ENCODE measurements around the gene CAMK2G. TPM values are rescaled to one million over a fixed set of nuclear protein-coding genes. Genes with fewer than 3 reads are reported as not detected.
A peak's percentile ranks its signal among the peaks of the same experiment; 100 is the strongest.

The CAMK2G gene
- polyA plus RNA-seq (2013): 21.4 and 23.0 TPM in 2 replicates

DNA sequence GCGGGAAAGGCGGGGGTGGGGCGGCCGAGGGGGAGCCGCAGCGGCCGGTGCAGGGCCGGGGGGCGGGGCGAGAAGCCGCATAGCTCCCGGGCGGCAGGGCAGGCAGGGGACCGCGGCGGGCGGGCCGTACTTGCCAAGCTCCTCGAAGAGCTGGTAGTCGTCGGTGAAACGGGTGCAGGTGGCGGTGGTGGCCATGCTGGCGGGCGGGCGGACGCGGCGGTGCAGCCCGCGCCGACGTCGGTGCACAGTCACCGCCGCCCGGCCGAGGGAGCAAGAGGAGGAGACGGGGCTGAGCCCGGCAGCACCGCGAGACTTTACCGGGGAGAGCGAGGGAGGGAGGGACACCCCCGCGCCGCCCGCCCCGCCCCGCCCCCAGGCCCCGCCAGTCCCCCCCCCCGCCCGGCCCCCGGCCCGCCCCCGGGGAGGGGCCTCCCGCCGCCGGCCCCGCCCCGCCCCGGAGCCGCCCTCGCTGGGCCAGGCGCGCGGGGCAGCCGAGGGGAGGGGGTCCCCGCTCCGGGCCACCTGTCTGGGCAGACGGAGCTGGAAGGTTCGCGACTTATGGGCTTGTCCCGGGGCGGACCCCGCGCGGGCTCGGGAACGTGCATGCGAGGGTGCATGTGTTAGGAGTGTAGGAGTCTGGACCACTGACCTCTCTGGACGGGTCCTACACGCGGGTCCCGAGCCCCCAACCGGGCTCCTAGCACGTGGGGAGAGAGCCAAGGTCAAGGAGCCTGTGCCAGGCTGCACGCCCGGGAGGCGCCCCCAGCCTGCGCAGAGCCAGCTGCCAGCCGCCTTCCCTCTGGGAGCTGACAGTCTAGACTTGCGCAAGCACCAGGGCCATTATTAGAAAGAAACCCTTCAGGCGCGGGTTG, at the start of gene CAMK2G:
Gene CAMK2G (minus strand): TSS at position 289 of the 872 bp plus-strand sequence. CDS start 94 bp downstream, at position 195.
- peak within 1 kb of the TSS; percentile 35 for H3K9ac ChIP-seq (ENCODE audit: low read length)
- no peaks in the 10 kb centered on the region for H3K9me3 ChIP-seq (ENCODE audit: insufficient read depth, low read depth, low read length)
- peaks cover 6 to 7% of the 10 kb centered on the region in 2 experiments for H3K36me3 ChIP-seq (ENCODE audit: control insufficient read depth in 1 of 2, insufficient read depth in 2 of 2, low read length in 2 of 2)
- peak within 1 kb of the TSS; percentile 78 for H4K8ac ChIP-seq (ENCODE audit: low read depth, low read length)
- no peak within 1 kb of the TSS for H3K23ac ChIP-seq (ENCODE audit: low read length)
- peak within 1 kb of the TSS; percentile 16 for H2BK5ac ChIP-seq (ENCODE audit: low read depth, low read length, poor library complexity)
- peak within 1 kb of the TSS; percentile 93 for H3K4me2 ChIP-seq (ENCODE audit: low read length)
- peak; percentile 80 to 90 for DNase-seq
- no peak within 1 kb of the TSS for H2AK5ac ChIP-seq (ENCODE audit: low read length)
- H3K4me3 ChIP-seq (ENCODE audit: low read depth, low read length): peak within 1 kb of the TSS; percentile 96
- H3K4ac ChIP-seq (ENCODE audit: low read depth, low read length): peak within 1 kb of the TSS; percentile 15
- H4K91ac ChIP-seq (ENCODE audit: low read depth, low read length): peak within 1 kb of the TSS; percentile 39
- H2BK12ac ChIP-seq (ENCODE audit: low read length): peak within 1 kb of the TSS; percentile 42
- no CpG with 5 or more reads among the region's 95 CpGs for WGBS (ENCODE audit: extremely low coverage, insufficient coverage, insufficient read length)
- H4K12ac ChIP-seq (ENCODE audit: low read depth, low read length): peak within 1 kb of the TSS; percentile 72
- no peaks in the 10 kb centered on the region for H3K27me3 ChIP-seq (ENCODE audit: insufficient read depth, low read length)
- H3K14ac ChIP-seq (ENCODE audit: low read length): peak within 1 kb of the TSS; percentile 81
- peak within 1 kb of the TSS; percentile 16 for H3K27ac ChIP-seq (ENCODE audit: low read depth, low read length)
- H2BK120ac ChIP-seq (ENCODE audit: insufficient read depth, low read length, poor library complexity): peak within 1 kb of the TSS; percentile 76
- H3K79me2 ChIP-seq (ENCODE audit: control insufficient read depth, insufficient read depth, low read length, poor library complexity): peaks cover 4% of the 10 kb centered on the region
- H3K18ac ChIP-seq (ENCODE audit: low read length): peak within 1 kb of the TSS; percentile 80
- H3K79me1 ChIP-seq (ENCODE audit: low read length): peaks cover 13% of the 10 kb centered on the region
- H2AFZ ChIP-seq (ENCODE audit: insufficient read depth, low read length, poor library complexity): peak within 1 kb of the TSS; percentile 77
- peaks cover 27 to 32% of the 10 kb centered on the region in 2 experiments for H3K4me1 ChIP-seq (ENCODE audit: control insufficient read depth in 1 of 2, insufficient read depth in 2 of 2, low read length in 2 of 2)

DNA sequence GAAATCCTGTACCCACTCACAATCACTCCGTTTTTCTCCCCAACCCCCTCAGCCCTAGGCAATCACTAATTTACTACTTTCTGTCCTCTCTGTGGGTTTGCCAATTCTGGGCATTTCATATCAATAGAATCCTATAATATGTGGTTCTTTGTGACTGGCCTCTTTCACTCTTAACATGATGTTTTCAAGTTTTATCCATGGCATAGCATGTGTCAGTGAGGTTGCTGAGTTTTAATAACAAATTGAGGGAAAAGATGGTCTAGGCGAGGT, 48.4 kb upstream of the CAMK2G start:
- Histone ChIP-seq H2AK5ac (ENCODE audit: low read length) (no peak overlapping the region), H4K8ac (ENCODE audit: low read depth, low read length) (no peak overlapping the region), H3K9me3 (ENCODE audit: insufficient read depth, low read depth, low read length) (no peaks in the 10 kb centered on the region), H2BK12ac (ENCODE audit: low read length) (no peak overlapping the region), H3K36me3 (ENCODE audit: control insufficient read depth in 1 of 2, insufficient read depth in 2 of 2, low read length in 2 of 2) (no peaks in the 10 kb centered on the region), H3K9ac (ENCODE audit: low read length) (no peak overlapping the region), H3K18ac (ENCODE audit: low read length) (no peak overlapping the region), H3K4me2 (ENCODE audit: low read length) (no peak overlapping the region), H2AFZ (ENCODE audit: insufficient read depth, low read length, poor library complexity) (no peak overlapping the region), H3K27me3 (ENCODE audit: insufficient read depth, low read length) (no peaks in the 10 kb centered on the region), H3K79me1 (ENCODE audit: low read length) (peaks cover 1% of the 10 kb centered on the region), H3K4me1 (ENCODE audit: control insufficient read depth in 1 of 2, insufficient read depth in 2 of 2, low read length in 2 of 2) (peaks cover 2 to 3% of the 10 kb centered on the region in 2 experiments), H2BK5ac (ENCODE audit: low read depth, low read length, poor library complexity) (no peak overlapping the region), H2BK120ac (ENCODE audit: insufficient read depth, low read length, poor library complexity) (no peak overlapping the region), H3K79me2 (ENCODE audit: control insufficient read depth, insufficient read depth, low read length, poor library complexity) (no peaks in the 10 kb centered on the region), H4K91ac (ENCODE audit: low read depth, low read length) (no peak overlapping the region), H3K23ac (ENCODE audit: low read length) (no peak overlapping the region), H3K27ac (ENCODE audit: low read depth, low read length) (no peak overlapping the region), H3K14ac (ENCODE audit: low read length) (no peak overlapping the region), H4K12ac (ENCODE audit: low read depth, low read length) (no peak overlapping the region), H3K4me3 (ENCODE audit: low read depth, low read length) (no peak overlapping the region), H3K4ac (ENCODE audit: low read depth, low read length) (no peak overlapping the region)
- DNase-seq: no peak
- no CpG with 5 or more reads among the region's 2 CpGs for WGBS (ENCODE audit: extremely low coverage, insufficient coverage, insufficient read length)

- no peak overlapping the region for H2BK5ac ChIP-seq (ENCODE audit: low read depth, low read length, poor library complexity)
- no peaks in the 10 kb centered on the region for H3K36me3 ChIP-seq (ENCODE audit: control insufficient read depth in 1 of 2, insufficient read depth in 2 of 2, low read length in 2 of 2)
- H3K4me3 ChIP-seq (ENCODE audit: low read depth, low read length): no peak overlapping the region
- H4K12ac ChIP-seq (ENCODE audit: low read depth, low read length): no peak overlapping the region
- H3K18ac ChIP-seq (ENCODE audit: low read length): no peak overlapping the region
- no peak overlapping the region for H4K8ac ChIP-seq (ENCODE audit: low read depth, low read length)
- H2AFZ ChIP-seq (ENCODE audit: insufficient read depth, low read length, poor library complexity): no peak overlapping the region
- no peak overlapping the region for H3K27ac ChIP-seq (ENCODE audit: low read depth, low read length)
- no peak for DNase-seq
- H3K9me3 ChIP-seq (ENCODE audit: insufficient read depth, low read depth, low read length): no peaks in the 10 kb centered on the region
- no peaks in the 10 kb centered on the region for H3K79me2 ChIP-seq (ENCODE audit: control insufficient read depth, insufficient read depth, low read length, poor library complexity)
- no CpG with 5 or more reads among the region's 6 CpGs for WGBS (ENCODE audit: extremely low coverage, insufficient coverage, insufficient read length)
- H3K4me1 ChIP-seq (ENCODE audit: control insufficient read depth in 1 of 2, insufficient read depth in 2 of 2, low read length in 2 of 2): peaks cover 2 to 3% of the 10 kb centered on the region in 2 experiments
- no peak overlapping the region for H3K14ac ChIP-seq (ENCODE audit: low read length)
- no peak overlapping the region for H4K91ac ChIP-seq (ENCODE audit: low read depth, low read length)
- no peak overlapping the region for H3K4ac ChIP-seq (ENCODE audit: low read depth, low read length)
- no peak overlapping the region for H3K4me2 ChIP-seq (ENCODE audit: low read length)
- peaks cover 1% of the 10 kb centered on the region for H3K79me1 ChIP-seq (ENCODE audit: low read length)
- H3K23ac ChIP-seq (ENCODE audit: low read length): no peak overlapping the region
- no peak overlapping the region for H3K9ac ChIP-seq (ENCODE audit: low read length)
- H2BK12ac ChIP-seq (ENCODE audit: low read length): no peak overlapping the region
- H3K27me3 ChIP-seq (ENCODE audit: insufficient read depth, low read length): no peaks in the 10 kb centered on the region
- no peak overlapping the region for H2BK120ac ChIP-seq (ENCODE audit: insufficient read depth, low read length, poor library complexity)
- H2AK5ac ChIP-seq (ENCODE audit: low read length): no peak overlapping the region
Observed at GRCh38 chr10:73922007-73922863, 47.9 kb upstream of the CAMK2G start.

DNA sequence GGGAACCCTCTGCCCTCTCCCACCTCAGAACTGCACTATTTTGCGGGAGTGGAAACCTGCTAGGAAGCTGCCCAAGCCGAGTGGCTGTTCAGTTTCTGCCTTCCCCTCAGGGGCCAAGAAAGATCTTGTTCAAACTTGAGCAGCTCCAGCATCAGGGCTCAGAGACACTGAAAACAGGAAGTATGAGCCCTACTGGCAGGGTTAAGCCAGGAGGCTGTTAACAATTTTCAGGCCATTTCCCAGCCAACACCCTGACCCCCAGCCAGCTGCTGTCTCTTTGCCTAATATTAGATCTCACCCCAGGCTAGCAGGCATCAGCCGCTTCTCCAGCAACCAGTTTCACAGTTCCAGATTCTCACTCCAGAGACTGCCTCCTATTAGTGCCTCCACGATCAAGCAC, 45.7 kb upstream of the CAMK2G start:
- no peaks in the 10 kb centered on the region for H3K36me3 ChIP-seq (ENCODE audit: control insufficient read depth in 1 of 2, insufficient read depth in 2 of 2, low read length in 2 of 2)

More for the DNA sequence above, 45.7 kb upstream of the CAMK2G start:
- peaks cover 2 to 3% of the 10 kb centered on the region in 2 experiments for H3K4me1 ChIP-seq (ENCODE audit: control insufficient read depth in 1 of 2, insufficient read depth in 2 of 2, low read length in 2 of 2)
- peak overlapping the region; percentile 45 for H3K27ac ChIP-seq (ENCODE audit: low read depth, low read length)
- peak overlapping the region; percentile 35 for H4K91ac ChIP-seq (ENCODE audit: low read depth, low read length)
- H3K4me3 ChIP-seq (ENCODE audit: low read depth, low read length): no peak overlapping the region
- peak overlapping the region; percentile 25 for H3K4me2 ChIP-seq (ENCODE audit: low read length)
- no peak overlapping the region for H3K18ac ChIP-seq (ENCODE audit: low read length)
- no peak overlapping the region for H3K9ac ChIP-seq (ENCODE audit: low read length)
- no peak overlapping the region for H2BK120ac ChIP-seq (ENCODE audit: insufficient read depth, low read length, poor library complexity)
- no peak overlapping the region for H3K23ac ChIP-seq (ENCODE audit: low read length)
- no peak overlapping the region for H2AK5ac ChIP-seq (ENCODE audit: low read length)
- H4K12ac ChIP-seq (ENCODE audit: low read depth, low read length): no peak overlapping the region
- no peak overlapping the region for H3K4ac ChIP-seq (ENCODE audit: low read depth, low read length)
- H2AFZ ChIP-seq (ENCODE audit: insufficient read depth, low read length, poor library complexity): peak overlapping the region; percentile 45
- H2BK5ac ChIP-seq (ENCODE audit: low read depth, low read length, poor library complexity): peak overlapping the region; percentile 54
- no peak overlapping the region for H3K14ac ChIP-seq (ENCODE audit: low read length)
- WGBS (ENCODE audit: extremely low coverage, insufficient coverage, insufficient read length): no CpG with 5 or more reads among the region's 4 CpGs
- H3K27me3 ChIP-seq (ENCODE audit: insufficient read depth, low read length): no peaks in the 10 kb centered on the region
- peak; percentile 25 to 53 for DNase-seq
- no peaks in the 10 kb centered on the region for H3K9me3 ChIP-seq (ENCODE audit: insufficient read depth, low read depth, low read length)
- no peaks in the 10 kb centered on the region for H3K79me2 ChIP-seq (ENCODE audit: control insufficient read depth, insufficient read depth, low read length, poor library complexity)
- H3K79me1 ChIP-seq (ENCODE audit: low read length): peaks cover 1% of the 10 kb centered on the region
- no peak overlapping the region for H2BK12ac ChIP-seq (ENCODE audit: low read length)
- H4K8ac ChIP-seq (ENCODE audit: low read depth, low read length): peak overlapping the region; percentile 80
